SU-DHL-6 (cell line): ENCODE results near the gene PTPN13.

ENCODE experiments used
- CTCF ChIP-seq: fragments of 200-600 bp; sonication (generic); IDR thresholded peaks from one replicate; pipeline ENCODE4 v1.5.1; 2017; ENCODE audit warnings: antibody characterized with exemption, mild to moderate bottlenecking, low read length, moderate library complexity; ENCODE audit not compliant: insufficient read depth, poor library complexity, severe bottlenecking
- EZH2phosphoT487 ChIP-seq: fragments of 200-600 bp; sonication (generic), shearing (Covaris generic); conservative IDR thresholded peaks from 2 replicates; pipeline ENCODE4 v1.6.1; 2018; ENCODE audit warnings: mild to moderate bottlenecking, antibody characterized with exemption, low read length, moderate library complexity, mixed read lengths

- TF ChIP-seq CTCF (no peak), EZH2phosphoT487 (no peak)
These were observed 180.9 kb downstream of the PTPN13 start for GRCh38 chr4:86775061-86775460.
